Sciatic nerve (tissue), 2 donors: ENCODE results near the gene PPP6R2. TPM values are rescaled to one million over a fixed set of nuclear protein-coding genes. Genes with fewer than 3 reads are reported as not detected.

ENCODE experiments used
- ATAC-seq: fragments of 200-7000 bp; cut with Tn5 transposase; one replicate; pipeline ENCODE4 v1.9.1; 2020; ENCODE audit warnings: mild to moderate bottlenecking, moderate library complexity
- DNase-seq: peaks from one replicate; pipeline ENCODE4 v3.0.0-alpha.2; 2020; ENCODE audit warnings: low spot score
- intact Hi-C: fragments of 100-400 bp; cut with DNase I; formaldehyde crosslinking; loops from one replicate; pipeline ENCODE4 v1.14.2; 2022
- total RNA-seq: library from RNA; stranded (reverse); fragmentation: NEBNext Ultra II Directional; extraction: Animal tissue kit (Norgen Biotek cat#: 25700); gene quantifications from one replicate; pipeline ENCODE4 v1.2.1, GENCODE V29; 2021
- donor health status: DM: no; HTN: no; CAD: no.
- donor health status: DM: no; HTN: no; CAD: no.

The PPP6R2 gene
- total RNA-seq, 1 donor from 2014 or later = 42.1 TPM

DNA sequence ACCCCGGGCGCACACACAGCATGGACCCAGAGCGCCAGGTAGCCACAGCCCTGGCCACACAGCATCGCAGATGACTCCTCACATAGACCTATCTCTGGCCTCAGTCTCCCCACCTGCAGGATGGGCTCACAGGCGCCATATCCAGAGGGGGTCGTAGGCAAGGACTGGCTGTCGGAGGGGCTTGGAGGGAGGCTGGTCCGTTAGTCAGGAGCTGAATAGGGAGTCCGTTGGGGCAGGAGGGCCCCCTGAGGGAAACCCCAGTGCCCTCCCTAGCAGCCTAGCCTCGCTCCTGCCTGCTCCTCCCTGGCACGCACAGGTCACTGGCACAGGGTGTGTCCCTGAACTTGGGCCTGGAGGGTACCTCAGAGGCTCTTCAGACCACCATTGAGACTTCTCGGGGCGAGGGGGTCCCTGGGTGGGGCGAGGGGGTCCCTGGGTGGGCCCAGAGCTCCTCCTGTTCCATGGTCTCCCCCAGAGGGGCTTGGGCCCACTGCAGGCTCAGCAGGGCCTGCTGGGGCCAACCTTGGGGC, 37.7 kb upstream of the PPP6R2 start:
- ATAC-seq = no peak
- intact Hi-C loops = no loop called here
- no peak for DNase-seq

DNA sequence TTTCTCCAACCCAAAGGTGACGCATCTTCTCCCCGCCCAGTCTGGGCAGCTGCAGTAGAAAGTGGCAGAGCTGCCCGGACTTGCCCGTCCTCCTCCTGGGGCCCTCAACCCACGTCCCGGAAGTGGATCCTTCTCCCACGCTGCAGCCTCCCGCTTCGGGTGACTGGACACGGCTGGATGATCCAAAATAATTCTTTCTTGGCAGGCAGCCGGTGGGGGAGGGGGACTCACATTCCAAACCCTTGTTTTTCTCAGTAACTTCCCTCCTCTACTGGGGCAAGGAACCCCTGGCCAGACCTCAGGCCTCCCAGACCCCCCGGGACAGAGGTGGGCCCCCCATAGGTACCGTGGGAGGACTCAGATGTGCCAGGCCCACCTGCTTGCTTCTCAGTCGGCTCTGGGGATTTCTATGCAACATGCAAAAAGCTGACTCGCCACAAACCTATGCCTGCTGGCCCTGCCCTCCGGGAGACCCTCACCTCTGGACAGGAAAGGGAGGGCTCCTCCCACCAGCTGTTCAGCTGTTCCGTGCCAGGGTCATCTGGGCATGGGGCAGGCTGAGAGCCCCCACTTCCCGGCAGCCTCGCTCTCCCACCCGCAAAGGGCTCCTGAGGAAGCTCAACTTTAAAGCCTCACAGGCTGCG, 37.1 kb upstream of the PPP6R2 start:
- intact Hi-C loops = no loop called here
- DNase-seq (peak; percentile 88), ATAC-seq (peak; percentile 53)

DNA sequence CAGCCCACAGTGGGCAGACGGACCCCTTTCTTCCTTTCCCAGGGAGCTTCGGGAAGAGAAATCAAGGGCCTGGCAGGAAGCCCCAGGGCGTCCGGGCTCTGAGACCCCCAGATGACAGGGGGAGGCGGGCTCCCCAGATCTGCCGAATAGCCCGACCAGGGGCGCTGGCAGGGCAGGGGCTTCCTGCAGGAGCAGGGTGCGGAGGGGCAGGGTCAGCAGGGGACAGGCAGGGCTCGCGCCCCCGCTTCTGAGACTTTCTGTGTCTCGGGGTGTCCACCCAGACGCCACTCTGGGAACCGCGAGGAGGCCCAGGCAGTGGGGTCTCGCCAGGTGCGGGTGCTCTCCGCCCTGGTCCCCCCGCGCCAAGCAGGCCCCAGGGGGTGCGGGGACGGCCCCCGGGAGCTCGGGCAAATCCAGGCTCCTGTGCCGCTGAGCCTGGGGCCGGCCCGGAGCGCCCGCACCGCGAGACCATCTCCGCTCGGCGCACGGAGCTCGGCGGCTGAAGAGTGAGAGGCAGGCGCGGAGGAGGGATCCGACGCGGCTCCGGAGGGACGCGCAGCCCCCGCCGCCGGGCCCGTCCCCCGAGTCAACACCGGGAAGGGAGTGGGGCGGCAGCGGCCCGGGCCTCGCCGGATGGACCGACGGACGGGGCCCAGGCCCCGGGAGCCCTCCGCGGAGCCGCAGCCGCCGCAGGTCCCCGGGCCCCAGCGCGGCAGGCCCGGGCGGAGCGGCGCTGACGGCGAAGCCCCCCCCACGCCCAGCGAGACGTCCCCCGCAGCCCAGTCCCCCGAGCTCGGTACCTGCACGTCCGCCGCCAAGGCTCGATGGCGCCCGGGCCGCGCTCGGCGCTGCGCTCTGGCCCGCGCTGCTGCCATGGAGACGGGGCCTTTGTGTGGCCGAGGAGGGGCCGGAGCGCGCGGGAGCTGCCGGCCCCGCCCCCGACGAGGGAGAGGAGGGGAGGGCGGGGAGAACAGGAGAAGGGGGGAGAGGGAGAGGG, 36.1 kb upstream of the PPP6R2 start, which contains the start of gene PLXNB2:
Gene PLXNB2, minus strand, starts transcription at position 894 of the 997 bp plus-strand sequence. CDS start 17,062 bp downstream, outside the sequence.
- peak; percentile 72 for ATAC-seq
- intact Hi-C loops = no loop called here

DNA sequence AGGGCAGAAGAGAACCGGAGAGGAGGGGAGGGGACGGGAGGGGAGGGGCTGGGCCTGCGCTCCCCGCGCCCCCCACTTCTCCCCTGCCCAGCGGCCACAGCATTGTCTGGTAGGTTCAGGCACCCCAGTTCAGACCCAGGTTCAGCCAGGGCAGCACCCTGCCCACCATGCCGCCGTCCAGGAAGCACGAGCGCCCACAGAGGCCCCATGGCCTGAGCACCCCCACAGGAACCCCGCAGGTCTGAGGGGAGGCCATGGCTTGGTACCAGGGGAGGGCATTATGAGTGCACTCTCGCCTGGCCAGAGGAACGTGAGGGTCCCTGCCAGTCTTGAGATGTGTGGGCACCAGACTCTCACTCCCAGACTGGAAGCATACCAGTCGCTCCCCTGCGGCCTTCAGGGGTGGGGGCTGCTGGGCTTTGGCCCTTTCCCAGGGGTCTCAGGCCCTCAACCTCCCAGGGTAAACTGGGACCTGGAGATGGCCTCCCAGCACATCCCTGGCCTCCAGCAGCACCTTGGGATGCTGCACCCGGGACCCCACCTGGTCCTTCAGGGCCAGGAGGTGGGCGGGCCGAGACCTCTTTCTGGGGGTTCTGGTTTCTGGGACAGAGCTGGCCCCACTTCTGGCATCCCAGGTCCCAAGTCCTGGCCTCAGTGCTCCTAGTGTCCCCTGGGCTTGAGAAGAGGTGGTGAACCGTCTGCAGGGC, 35.1 kb upstream of the PPP6R2 start:
- intact Hi-C loops = no loop called here
- no peak for DNase-seq
- peak; percentile 8 for ATAC-seq

More for the DNA sequence above, 36.1 kb upstream of the PPP6R2 start, which contains the start of gene PLXNB2:
- peak; percentile 88 for DNase-seq

DNA sequence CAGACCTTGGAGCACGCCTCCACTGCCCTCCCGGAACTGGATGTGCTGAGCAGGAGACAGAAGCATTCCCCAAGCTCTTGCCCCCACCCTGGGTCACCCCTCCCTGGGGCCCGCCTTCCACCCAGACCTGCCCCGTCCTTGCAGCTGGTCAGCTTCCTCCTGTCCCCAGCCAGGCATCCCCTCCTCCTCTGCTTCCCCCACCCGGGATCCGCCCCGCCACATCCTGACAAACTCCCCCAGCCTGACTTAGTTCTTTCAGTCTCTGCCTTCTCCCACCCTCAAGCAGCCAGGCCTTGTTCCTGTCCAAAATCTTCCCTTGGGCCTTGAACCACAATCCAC, 34.6 kb upstream of the PPP6R2 start:
- intact Hi-C loops = no loop called here
- peak; percentile 83 for DNase-seq
- peak; percentile 54 for ATAC-seq

DNA sequence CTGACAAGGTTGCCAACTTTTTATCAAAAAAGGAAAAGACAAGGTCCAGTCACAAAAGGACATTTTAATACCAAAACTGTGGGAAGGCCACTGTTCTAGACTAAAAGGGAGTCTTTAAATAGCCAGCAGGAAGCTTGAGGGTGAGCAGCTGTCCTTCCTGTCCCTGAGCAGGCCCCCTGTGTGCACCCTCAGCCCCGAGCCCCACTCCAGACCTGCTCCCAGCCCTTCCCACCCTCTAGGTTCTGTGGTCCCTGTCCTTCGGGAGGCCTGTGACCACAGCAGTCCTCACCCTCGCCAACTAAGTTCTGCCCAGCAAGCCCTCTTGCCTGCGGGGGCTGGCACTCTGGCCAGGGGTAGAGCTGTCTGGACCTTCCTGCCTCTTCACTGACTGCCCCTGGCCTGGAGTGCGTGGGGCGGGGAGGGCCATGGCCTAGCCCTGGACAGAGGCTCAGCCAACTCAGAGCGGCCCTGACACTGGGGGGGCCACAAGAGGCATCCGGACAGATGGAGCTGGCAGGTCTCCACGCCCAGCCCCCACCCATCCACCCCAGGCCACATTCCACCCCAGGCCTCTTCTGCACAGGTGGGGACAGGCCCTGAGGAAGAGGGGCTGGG, 34.0 kb upstream of the PPP6R2 start:
- DNase-seq = no peak
- intact Hi-C loops = no loop called here
- peak; percentile 3 for ATAC-seq

DNA sequence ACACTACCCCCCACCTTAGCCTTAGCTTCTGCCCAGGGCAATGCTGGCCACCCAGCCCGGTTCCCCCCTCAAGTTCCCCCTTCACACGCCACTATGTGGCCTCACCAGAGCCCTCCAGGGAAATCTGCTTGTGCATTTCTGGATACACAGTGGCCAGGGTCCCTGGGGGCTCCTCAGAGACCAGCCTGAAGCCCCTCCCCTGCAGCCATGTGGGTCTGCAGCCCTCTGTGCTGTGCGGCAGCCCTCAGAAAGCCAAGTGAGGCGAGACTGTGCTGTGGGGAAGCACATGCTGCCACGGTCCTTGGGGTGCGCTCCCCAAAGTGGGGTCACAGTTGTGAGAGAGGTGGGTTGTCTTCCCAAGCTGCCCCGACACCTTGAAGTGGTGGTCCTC, 33.5 kb upstream of the PPP6R2 start:
- DNase-seq = no peak
- intact Hi-C loops = no loop called here
- ATAC-seq = no peak

DNA sequence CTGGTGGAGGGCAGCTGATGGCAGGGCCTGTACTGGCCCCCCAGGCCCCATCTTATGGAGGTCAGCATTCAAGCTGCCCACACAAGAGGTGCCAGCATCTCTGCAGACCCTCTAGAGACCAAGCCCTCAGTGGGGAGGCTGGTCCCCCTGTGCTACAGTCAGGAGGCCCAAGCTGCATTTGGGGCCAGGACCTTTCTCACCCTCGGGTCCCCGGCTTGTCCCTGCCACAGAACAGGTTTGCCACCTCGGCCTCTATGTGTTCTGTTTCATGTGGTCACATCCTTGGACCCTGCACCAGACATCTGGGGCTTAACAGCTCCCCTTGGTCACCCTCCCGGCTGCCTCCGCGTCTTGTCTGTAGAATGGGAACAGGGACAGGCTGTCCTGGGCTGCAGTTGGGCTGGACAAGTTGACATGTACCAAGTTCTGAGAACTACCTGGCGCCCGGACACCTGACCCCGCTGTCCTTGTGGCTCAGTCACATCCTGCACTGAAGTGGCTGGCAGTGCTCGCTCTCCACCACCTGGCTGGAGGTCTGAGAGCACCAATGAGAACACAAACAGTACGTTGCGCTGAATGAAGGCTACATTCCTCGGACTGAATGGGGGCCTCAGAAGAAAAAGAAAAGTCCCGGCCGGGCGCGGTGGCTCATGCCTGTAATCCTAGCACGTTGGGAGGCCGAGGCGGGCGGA, 33.0 kb upstream of the PPP6R2 start:
- DNase-seq = no peak
- ATAC-seq = no peak
- intact Hi-C loops = no loop called here

DNA sequence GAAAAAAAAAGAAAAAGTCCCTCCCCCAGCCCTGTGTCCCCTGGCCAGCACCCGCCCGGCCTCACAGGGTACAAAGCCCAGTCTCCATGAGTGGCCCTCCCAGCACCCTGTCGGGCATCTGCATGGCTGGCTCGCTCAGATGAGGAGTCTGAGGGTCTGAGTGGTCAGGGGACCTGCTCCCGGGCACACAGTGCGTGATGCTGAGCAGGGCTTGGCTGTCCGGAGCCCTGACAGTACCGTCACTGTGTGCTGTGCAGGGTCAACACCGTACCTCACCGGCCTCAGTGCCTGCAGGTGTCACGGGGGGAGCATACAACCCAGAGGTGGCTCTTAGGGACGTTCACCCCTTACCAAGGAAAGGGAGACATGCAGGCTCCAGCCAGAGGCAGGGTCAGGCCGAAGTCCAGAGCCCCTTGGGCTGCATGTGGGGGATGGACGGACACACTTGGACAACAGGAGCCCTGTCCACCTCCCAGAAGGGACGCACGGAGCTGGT, 32.1 kb upstream of the PPP6R2 start:
- no peak for ATAC-seq
- intact Hi-C loops = no loop called here
- no peak for DNase-seq

DNA sequence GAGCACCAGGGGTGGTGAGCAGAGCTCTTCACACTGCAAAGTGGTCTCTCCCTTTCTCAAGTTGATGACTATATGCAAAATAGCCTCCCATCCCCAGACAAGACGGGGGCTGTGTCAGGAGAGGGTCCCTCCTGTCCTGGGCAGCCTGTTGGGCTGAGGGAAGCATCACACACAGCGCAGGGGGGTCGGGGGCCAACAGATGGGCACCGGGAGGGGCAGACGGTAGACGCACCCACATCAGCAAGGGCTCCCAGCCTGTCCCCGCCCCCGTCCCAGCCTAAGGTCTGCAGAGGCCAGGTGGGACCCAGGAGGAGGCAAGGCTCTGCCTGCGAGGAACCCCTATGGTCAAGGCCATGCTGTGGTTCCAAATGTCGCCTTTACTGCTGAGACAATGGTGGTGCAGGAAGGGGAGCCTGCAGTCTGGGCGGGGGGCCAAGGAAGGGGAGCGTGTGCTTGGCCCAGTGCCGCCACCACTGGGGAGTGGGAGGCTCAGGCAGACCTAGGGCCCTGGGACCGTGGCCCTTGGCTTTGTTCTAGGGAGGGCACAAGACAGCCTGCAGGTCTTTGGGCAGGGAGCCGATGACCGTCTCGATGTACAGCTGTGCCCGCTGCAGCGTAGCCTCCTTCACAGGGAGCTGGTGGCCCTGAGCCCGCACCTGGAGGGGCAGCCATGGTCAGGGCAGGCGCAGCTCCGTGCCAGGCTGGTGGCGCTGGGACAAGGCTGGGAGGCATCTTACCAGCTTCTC, 31.3 kb upstream of the PPP6R2 start:
- ATAC-seq (no peak), DNase-seq (no peak)
- intact Hi-C loops = no loop called here

DNA sequence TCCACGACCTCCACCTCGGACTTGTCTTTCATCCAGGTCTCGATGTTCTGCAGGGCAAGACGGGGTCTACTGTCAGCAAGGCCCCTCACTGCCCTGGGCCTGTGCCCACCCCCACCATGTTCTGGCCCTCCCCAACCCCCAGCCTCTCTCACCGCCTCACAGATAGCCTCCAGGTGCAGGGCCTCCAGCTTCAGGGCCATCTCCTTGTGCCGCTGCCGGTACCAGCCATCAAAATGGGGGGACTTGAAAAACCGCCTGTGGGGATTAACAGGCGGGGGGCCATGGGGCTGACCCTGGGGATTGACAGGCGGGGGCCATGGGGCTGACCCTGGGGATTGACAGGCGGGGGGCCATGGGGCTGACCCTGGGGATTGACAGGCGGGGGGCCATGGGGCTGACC, 30.8 kb upstream of the PPP6R2 start:
- intact Hi-C loops = no loop called here
- no peak for ATAC-seq

DNA sequence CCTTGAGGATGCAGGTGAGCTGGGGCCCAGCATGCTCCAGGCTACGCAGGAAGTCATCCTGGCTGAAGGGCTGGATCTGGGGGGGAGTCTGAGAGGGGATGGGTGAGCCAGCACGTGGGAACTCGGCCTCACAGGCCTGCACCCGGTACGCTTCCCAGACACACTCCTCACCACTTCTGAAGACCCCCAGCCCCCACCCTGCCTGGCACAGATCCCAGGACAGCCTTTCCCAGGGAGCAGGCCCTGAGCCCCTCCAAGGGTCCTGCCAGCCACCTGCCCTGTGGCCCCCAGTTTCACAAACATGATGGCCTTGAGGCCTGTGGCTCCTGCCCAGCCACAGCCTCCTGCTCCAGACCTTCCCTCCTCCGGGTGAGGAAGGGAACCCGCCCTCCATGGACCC, 30.1 kb upstream of the PPP6R2 start:
- ATAC-seq (no peak), DNase-seq (no peak)
- intact Hi-C loops = no loop called here

More for the DNA sequence above, 30.8 kb upstream of the PPP6R2 start:
- no peak for DNase-seq

DNA sequence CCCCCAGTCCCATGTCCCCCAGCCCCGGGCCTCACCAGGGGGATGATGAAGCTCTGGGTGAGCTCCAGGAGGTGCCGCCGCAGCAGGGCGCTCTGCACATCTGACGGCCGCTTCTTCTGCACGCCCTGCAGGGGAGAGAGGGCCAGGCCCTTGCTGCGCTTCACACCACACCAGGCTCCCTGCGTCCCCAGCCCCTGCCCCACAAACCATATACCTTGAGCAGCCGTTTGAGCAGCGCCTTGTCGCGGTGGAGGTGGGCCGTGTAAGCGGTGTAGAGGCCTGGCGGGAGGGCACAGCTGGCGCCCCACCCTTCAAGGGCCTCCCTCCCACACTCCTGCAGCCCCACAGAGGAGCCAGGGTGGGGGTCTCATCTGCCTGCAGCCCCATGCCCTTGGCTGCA, 29.5 kb upstream of the PPP6R2 start:
- intact Hi-C loops = no loop called here
- DNase-seq (no peak), ATAC-seq (no peak)

DNA sequence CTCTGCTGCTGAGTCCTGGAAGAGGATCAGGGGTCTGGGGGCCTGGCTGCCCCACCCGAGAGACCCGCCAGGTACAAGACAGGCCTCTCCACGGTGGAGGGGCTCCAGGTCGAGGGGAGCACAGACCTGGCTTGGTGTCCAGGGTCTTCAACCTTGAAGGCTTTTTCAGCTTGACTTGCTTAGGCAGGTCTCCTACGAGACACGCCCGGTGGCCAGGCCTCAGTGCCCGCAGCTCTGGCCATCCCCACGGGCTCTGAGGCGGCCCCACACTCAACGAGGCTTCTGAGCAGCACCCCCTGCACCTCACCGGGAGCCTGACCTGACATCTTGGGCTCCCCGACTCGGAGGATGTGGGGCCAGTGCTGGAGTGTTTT, 29.1 kb upstream of the PPP6R2 start:
- DNase-seq (no peak), ATAC-seq (no peak)
- intact Hi-C loops = no loop called here

DNA sequence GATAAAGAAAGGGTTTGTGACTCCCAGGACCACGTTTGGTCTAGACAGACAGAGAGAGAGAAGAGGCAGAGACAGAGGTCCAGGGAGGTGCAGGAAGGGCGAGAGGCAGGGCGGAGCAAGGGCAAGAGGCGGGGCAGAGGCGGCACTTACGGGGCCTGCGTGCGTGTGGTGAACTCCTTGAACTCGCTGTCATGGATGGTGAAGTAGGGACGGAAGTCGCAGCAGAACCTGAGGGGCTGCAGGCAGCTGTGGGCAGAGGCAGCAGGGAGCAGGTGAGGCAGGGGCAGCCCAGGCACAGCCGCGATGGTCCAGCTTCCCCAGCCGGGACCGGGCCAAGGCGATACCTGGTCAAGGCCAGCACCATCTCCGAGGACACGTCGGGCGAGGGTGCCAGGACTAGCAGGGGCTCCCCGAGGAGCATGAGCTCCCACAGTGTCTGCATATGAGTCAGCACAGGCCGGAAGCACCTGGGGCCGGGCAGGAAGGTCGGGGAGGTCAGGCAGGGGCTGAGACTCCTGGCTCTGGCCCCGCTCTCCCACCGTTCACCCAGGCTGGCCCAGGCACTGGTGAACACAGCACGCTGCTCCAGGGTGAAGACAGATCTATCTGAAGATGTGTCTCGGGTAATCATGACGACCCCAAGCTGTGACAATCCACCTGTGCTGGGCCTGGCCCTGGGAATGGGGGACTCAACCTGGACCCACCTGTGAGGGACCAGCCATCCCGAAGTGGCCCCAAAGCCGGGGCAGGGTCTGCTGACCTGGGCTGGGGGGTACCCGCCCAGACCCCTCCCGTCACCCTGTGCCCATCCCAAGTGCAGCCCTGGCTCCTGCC, 28.5 kb upstream of the PPP6R2 start:
- no peak for DNase-seq
- intact Hi-C loops = no loop called here
- ATAC-seq = peak; percentile 59

DNA sequence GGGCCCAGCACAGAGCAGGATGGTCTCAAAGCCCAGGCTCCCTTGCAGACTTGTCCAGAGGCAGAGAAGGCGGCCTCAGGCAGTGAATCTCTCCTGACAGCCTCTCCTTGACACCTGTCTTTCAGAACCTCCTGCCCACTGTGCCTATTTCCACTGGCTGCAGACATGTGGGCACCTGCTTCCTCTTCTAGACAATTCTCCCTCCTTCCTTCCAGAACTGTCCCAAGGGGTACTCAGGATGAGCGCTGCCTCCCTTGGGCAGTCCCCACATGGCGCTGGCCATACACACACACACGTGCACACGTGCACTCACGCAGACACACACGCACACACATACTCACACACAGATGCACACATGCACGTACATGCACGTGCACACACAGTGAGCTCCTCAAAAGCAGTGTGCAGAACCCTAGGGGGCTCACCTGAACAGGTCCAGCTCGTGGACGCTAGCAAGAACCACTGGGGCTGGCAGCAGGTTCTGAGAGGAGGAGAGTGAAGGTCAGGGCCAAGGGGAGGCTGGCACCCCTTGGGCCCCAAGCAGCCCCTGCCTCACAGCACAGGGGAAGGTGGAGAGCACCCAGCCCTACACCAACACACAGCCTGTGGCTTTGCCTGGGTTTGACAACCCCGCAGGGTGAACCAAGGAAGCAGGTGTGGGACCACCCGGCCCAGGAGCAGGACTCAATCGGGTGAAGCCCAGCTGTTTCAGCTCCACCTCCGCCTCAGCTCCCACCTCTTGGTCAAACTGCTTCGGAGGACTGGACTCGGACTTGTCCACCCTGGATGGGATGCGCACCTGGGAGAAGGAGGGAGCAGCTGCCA, 27.6 kb upstream of the PPP6R2 start:
- no peak for ATAC-seq
- intact Hi-C loops = no loop called here
- DNase-seq = no peak
